Left renal pelvis (tissue), 4 donors: ENCODE measurements around the gene MAD1L1. TPM values are rescaled to one million over a fixed set of nuclear protein-coding genes. Genes with fewer than 3 reads are reported as not detected.
"Not testable (repeated sequence)": the region's sequence is repeated elsewhere in the genome, so short reads cannot be mapped to it uniquely, and the experiment has no call there.

ENCODE experiments used
- DNase-seq, 4 donors: peaks; one replicate each; pipeline ENCODE4 v3.0.0-alpha.2; 2013; ENCODE audit warnings: low read depth in 4 of 4, low spot score in 3 of 4
- polyA plus RNA-seq, 4 donors: library from polyadenylated mRNA; unstranded; fragments of 120-200 nt; gene quantifications; one replicate each; pipeline ENCODE4 v1.2.1, GENCODE V29; 2013; ENCODE audit not compliant: insufficient read length in 4 of 4

MAD1L1 gene
- polyA plus RNA-seq, 4 donors, result 18.9 to 24.5 (median 21.3) TPM

DNA sequence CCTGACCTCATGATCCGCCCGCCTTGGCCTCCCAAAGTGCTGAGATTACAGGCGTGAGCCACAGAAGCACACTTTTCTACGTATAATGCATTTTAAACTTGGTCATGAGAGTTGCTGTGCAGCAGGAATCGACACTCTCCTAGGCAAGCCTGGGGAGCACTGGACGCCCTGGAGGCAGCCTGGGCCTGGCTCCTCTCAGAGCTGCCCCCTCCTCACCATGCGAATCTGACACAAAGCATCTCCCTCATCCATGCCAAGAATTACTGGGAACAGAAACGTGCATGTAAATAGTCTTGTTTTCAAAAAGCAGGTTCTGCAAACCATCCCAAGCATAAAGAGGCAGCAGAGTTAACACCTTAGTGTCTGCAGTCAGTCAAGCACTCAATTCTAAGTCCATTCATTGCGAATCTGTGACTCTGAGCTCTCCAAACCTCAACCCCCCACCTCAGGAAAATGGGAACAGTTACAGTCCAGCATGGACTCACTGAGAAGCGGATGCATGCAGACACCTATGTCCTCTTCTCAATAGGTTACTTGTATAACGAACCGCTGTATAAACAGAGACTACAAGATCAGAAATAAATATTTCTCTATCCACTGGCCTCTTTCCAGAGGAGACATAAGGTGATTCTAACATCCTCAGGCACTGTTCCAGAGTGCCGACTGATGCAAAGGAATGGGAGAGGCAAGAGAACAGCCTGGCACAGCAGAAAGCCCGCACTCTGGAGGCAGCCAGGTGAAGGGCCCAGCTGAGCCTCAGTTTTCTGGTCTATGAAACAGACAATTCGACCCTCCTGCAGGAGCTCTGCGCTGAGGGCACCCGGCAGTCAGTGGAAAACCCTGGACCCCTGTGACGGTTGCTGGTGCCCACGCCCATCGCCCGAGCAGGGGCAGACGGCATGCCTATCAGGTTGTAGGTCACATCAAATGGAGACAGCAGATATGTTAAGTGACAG lies 68.9 kb downstream of the MAD1L1 start:
- DNase-seq, result no peak

DNA sequence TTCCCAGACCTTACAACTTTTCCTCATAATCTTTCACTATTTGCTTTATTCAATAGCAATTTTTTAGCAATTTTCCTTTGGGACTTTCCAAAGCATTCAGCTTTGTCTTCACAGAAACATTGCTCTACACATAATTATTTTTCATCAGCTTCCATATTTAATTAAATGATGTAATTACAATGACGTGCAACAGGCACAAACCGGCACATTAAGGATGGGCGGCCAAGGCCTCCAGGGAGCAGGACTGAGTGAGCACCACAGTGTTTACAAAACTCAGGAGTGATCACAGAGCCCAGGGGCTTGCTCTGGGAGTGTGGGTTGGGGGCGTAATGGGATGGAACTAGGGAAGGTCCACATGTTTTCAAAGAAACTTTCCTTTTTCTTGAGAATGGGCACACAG lies 69.8 kb downstream of the MAD1L1 start:
- DNase-seq, result no peak

DNA sequence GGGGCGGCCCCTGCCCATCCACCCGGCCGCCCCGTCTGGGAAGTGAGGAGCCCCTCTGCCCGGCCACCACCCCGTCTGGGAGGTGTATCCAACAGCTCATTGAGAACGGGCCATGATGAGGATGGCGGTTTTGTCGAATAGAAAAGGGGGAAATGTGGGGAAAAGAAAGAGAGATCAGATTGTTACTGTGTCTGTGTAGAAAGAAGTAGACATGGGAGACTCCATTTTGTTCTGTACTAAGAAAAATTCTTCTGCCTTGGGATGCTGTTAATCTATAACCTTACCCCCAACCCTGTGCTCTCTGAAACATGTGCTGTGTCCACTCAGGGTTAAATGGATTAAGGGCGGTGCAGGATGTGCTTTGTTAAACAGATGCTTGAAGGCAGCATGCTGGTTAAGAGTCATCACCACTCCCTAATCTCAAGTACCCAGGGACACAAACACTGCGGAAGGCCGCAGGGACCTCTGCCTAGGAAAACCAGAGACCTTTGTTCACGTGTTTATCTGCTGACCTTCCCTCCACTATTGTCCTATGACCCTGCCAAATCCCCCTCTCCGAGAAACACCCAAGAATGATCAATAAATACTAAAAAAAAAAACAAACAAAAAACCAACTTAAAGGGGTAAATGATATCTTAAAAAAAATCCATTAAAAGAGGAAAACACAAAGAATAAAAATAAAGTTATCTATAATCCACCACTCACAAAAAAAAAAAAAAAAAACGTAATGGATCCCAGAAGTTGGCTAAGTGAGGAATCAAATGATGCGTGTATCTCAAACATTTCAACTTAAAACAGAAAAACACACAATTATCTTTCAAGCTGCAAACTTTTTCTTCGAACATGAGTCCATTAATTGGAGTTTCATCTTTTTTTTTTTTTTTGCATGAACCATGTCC lies 70.5 kb downstream of the MAD1L1 start:
- DNase-seq, result not testable (repeated sequence)

DNA sequence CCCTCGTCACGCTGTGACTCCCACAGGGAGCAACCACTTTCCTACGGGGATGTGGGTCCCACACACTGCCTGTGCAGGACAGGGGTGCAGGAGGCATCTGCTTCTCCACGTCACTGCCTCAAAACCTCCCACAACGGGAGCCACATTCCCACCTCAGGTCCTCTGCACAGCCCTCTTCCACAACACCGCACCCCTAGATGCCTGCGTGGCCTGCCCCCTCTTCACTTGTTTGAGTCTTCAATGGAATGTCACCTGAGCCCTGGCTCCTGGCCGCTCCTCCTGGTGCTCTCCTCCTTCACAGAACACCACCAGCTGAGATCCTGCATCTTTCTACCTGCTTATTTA lies 73.6 kb downstream of the MAD1L1 start:
- no peak for DNase-seq

DNA sequence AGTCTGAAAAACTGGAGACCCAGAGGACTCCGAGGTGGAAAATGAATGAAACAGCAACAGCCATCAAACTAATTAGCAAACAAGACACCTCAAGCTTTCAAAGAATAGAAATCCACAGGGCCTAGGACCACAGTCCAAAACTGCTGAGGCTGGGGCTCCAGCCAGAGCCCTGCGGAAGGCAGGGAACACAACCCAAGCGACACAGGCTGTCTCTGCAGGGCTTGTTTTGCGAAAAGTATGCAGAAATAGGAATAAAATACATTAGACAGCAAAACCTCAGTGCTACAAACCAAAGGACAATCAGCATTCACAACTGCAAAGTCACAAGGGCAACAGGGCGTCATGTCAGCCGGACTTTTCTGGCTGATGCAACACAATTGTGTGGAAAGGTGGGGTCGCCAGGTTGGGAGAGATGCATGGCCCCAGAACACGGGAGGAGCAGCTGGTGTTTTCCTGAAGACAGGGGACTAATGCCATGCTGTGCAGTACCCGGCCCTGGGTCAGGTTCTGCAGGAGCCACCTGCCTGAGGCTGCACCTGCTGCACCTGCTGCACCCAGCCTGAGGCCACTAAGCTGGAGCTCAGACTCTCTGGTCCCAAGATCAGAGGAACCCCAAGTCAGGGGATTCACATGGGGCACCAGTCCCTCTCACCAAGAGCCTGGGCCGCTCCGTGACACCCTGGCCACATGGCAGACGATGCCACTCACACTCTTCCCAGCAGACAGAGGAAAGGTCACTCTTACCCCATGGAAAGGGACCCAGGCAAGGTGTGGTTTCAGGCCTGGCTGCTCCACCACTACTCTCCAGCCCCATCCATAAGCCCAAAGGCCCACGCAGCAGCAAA lies 74.2 kb downstream of the MAD1L1 start:
- DNase-seq, result no peak

DNA sequence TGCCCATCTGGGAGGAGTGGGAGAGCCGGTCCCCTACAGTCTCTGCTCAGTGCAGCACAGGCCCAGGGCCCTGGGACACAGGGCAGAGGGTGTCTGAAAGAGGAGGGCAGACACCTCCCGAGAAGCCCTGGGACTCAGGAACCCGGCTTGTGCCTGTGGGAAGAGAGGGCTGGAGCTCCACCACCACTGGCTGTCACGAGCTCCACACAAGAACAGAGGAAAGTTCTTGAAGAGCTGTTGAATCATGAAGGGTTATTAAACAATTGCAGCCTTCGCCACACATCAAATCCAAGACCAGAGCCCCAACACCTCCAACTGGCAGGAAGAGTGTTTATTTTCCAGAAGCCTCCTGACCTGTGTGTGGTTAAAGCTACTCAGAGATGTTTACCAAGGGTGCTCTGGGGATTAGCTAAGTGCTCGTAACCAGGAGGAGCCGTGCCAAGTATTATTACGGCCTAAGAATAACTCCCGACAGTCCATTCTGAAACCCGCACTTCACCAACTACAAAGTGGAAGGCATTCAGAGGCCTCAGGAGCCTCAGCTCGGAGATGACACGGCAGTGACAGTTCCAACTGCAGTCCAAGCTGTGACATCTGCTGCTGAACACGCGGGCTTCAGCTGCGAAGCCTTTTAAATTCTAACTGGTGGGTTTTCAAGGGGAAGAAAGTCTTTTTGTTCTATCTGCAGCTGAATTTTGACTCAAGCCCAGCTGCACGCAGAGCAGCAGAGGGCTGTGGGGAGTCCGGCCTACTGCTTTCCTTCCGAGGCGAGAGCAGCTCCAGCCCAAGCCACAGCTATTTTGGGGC lies 75.1 kb downstream of the MAD1L1 start:
- no peak for DNase-seq

DNA sequence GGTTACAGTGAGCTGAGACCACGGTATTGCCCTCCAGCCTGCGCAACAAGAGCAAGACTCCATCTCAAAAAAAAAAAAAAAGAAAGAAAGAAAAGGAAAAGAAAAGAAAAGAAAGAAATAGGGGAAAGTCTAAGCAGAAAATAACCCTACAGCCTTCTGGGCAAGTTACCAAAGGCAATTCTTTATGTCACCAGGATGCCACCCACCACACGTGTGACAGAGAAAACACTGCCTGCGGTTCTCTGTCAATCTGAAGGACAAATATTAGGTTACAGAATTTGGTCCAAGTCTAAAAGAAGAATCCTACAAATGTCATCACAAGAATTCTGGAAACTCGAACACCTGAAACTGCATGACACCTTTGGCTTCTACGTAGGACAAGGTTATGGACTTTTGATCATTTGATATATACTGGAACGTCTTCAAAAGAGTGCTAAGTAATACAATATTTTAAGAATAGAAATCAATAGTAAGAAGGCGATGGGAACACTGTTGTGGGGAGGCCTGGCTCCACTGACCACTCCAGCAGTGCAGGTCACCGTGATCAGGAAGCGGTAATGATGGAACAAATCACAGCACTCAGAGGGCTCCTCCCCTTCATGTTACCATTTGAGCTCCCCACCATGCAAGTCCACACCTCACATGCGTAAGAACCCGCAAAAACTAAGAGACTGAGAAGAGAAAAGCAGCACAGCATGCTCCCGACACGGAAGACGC lies 75.8 kb downstream of the MAD1L1 start:
- no peak for DNase-seq

DNA sequence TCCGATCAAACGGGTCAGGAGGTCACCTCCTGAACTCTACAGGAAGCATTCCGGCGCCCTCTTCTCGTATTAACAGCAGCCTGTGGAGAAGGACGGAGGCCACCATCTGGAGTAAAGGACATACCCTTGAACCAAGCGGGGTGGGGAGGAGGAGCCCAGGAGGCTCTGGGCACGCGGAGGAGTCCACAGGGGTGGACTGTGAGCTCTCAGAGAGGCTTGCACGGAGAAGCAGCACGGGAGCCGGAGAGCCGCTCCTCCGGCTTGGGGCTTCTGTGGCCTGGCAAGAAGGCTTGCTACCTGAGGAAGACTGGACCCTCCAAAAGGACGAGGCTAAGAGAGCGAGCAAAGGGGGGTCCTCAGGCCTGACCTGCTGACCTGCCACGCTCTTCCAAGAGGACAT lies 77.9 kb downstream of the MAD1L1 start:
- DNase-seq, result no peak

DNA sequence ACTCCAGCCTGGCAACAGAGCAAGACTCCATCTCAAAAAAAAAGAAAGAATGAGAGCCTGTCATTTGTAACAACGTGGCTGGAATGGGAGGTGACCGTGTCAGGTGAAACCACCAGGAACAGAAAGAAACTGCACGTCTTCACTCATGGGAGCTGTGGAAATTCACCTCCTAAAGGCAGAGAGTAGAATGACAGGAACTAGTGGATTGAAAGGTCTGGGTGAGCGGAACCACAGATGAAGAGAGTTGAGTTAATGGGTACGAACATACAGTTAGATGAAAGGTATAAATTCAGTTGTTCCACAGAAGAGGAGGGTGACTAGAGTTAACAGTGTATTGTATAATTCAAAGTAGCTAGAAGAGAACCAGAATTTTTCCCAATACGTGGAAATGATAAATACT lies 78.6 kb downstream of the MAD1L1 start:
- DNase-seq, result no peak

DNA sequence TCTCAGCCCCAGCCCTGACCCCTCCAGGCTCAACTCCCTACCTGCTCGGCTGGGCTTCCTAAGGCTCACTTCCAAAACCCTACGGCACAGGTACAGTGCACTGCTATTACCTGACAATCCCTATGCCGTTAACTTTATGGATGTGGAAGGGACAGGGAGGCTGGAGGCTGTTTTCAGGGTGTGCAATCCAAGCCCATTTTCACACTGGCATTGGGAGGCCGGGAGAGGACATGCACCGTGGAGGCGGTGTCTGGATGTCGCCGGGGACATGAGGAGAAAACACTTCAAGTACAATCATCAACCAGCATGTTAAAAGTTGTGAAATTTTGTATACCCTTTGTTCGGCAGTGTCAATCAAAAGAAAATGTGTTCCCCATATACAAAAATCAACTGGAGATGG lies 80.1 kb downstream of the MAD1L1 start:
- no peak for DNase-seq

DNA sequence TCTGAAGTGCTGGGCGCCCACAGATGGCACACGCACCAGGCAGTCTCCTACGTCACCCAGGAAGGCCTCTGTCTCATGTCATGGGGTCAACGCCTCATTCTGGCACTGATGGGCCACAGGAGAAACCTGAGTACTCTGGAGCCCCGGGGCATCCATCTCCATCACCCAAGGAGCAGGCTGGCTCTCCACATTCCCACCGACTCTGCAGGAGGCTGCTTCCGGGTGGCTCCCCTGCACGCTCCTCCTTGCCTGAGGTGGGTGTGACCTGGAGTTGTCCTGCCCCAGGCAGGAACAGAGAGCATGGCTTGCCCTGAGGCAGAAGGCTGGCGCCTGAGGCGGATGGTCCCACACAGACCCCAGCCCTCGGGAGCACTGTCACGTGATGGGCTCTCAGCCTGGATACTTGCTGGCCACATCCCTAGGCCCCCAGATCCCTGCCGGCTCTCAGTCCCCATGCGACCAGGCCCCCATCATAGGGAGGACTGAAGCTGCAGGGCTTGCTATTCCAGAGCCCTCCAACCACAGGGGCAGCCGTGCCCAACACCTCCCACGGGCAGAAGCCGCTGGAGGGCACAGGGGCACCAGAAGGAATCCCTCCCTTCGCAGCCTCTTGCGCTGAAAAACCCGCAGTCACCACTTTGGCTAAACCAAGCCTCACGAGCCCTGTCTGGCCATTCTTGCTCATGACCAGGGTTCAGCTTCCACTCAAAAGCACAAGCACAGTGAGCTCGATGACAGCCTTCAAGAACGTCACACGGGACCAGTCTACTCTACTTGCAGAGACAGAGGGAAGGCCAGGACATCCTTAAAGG lies 80.7 kb downstream of the MAD1L1 start:
- DNase-seq, result no peak

DNA sequence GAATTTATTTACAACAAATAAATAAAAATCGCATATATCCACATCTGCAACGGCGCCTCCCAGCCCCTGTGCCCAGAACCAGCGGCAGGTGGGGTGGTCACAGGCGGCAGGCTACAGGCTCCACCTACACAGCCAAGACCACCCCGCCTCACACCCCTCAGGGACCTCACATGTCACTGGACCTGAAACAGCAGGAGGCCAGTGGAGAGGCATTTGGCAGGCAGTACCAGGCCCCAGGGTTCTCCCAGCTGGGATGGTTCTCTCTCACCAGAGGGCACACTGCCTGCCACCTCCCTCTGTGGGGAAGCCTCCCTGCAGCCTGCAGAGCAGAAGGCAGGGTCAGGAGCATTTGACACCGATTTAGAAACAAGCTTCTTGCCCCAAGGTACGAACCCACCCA lies 81.5 kb downstream of the MAD1L1 start:
- no peak for DNase-seq

DNA sequence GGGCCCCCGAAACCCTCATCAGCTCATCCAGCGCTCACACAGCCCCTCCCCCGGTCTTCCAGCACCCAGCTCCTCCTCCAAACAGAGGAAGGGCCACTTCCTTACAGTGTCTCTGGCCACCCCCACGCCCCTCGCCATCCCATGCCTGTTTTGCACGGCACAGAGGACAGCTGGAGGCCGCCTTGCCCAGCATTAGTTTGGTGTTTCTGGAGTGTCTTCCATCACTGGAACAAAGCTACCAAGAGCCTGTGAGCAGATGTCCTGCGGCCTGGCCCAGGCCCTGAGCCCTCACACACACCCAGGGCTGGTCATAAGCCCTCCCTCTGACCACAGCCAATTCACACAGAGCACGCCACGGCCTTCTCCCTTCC lies 82.3 kb downstream of the MAD1L1 start:
- no peak for DNase-seq

DNA sequence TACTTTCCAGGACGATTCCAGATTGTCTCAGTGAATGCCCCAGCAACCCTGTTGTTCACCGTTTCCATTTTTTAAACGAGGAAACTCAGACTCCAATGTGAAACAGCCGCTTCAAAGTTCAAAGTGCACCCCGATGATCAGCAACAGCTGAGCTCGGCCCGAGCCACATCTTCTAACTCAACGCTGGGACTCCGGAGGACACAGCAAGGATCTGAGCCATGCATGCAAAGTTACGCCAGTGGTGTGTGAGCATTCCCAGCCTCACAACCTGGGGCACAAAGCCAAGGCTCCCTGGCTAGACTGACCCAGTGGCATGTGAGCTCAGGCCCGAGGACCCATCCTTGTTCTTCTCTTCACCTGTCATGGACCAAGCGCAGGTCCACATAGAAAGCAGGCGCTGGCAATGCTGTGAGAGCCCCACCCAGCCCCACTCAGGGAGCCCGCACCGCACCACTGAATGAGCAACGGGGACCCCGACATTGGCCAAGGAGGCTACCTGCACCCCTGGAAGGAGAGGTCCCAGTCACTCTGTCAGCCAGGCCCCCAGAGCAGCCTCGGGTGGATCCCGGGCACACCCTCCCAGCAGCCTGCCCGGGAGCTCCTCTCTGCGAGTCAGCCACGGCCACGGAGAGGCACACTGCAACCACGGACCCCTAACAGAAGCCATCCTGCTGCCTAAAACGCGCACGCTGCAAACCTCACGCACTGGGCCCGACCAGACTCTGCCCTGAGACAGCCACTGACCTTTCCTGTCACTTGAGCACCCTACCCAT lies 82.9 kb downstream of the MAD1L1 start:
- no peak for DNase-seq

DNA sequence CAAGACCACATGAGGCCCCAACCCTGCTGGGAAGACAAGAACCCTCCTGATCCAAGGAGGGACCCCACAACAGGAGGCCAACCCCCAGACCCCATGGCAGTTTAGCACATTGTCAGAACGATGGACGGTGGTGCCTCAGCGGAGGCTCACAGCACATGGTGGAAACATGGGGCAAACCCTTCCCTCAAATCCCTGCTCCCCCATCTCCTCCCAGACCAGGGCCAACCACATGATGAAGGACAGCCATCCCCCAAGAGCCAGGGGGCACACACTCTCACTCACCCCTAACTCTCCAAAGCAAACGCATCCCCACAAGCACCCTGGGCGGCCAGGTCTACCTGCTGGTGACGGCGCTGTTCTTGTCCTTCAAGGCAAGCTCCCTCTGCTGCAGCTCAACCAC lies 83.9 kb downstream of the MAD1L1 start:
- DNase-seq, result no peak

DNA sequence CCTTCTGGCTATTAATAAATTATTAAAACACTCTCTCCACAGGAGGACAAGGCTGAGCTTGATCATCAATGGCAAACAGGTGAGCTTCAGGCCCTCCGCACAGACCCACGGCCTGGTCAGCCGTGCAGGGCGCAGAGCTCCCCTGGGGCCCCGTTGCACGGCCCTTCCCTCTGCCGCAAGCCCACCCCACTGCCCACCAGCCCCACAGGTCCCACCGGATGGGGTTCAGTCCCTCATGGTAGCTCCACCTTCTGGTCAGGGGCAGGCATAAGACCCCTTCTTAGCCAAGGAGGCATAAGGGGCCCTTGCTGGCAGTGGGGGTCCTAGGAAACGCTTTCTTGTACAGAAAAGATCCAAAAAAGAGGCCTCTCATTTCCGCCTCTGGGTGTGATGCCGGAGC lies 84.6 kb downstream of the MAD1L1 start:
- DNase-seq, result no peak

DNA sequence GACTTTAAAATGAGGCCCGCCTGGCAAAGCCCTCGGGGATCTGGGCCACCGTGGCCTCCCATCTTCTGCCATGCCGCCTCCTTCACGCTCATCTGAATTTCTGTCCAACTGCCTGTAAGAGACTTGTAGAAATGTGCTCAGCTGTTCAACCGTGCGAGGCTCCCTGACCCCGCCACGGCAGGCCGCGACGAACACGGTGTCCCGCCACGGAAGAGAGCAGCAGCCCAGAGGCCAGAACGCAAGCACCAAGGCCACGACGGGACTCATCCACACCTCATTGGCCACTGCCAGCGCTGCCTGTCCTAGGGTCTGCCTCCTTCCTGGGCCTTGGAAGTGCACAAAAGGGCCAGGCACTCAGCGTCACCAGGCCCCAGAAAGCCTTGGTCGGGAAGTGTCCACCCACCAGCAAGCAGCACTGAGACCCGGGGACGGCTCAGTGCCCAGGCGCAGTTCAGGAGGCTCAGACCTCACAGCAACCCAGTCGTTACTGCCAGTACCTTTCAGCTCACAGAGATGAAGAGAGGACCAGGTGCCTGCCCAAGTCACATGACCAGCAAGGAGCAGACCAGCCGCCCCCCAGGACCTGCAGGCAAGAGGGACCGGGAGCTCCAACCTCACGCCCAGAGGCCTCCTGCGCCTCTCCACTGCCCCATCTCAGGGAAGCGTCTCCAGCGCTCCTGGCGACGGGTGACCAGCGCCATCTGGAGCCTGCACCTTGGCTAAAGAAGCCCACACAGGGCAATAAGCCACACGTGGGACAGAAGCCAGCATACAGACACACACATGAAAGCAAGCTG lies 85.9 kb downstream of the MAD1L1 start:
- no peak for DNase-seq
